ENCODE results near the gene ITPKB.

The ITPKB gene

GRCh38 chr1:226651041-226651731 is 87.9 kb downstream of the ITPKB start:
- H3K9me3 ChIP-seq (ENCODE audit: severe bottlenecking) = no peaks in the 10 kb centered on the region
- H3K4me3 ChIP-seq (ENCODE audit: low read depth, low read length) = no peak overlapping the region
- H3K27ac ChIP-seq = no peak overlapping the region
- no peak for DNase-seq
- H3K36me3 ChIP-seq = no peaks in the 10 kb centered on the region
- no peak for TF ChIP-seq CTCF (IDR thresholded peaks at IDR 0.05; ENCODE audit: low read depth, low read length)
- no peaks in the 10 kb centered on the region for H3K27me3 ChIP-seq (ENCODE audit: insufficient read depth, low read depth, severe bottlenecking)

- H3K27me3 ChIP-seq (ENCODE audit: insufficient read depth, low read depth, severe bottlenecking) = no peaks in the 10 kb centered on the region
- no peak overlapping the region for H3K4me3 ChIP-seq (ENCODE audit: low read depth, low read length)
- H3K9me3 ChIP-seq (ENCODE audit: severe bottlenecking) = no peaks in the 10 kb centered on the region
- no peak for DNase-seq
- H3K36me3 ChIP-seq = no peaks in the 10 kb centered on the region
- TF ChIP-seq CTCF (IDR thresholded peaks at IDR 0.05; ENCODE audit: low read depth, low read length) = no peak
- no peak overlapping the region for H3K27ac ChIP-seq
Observed at GRCh38 chr1:226650236-226650841, 88.7 kb downstream of the ITPKB start.

- no peaks in the 10 kb centered on the region for H3K27me3 ChIP-seq (ENCODE audit: insufficient read depth, low read depth, severe bottlenecking)
- no peak for TF ChIP-seq CTCF (IDR thresholded peaks at IDR 0.05; ENCODE audit: low read depth, low read length)
- no peak for DNase-seq
Observed at GRCh38 chr1:226649780-226650179, 89.3 kb downstream of the ITPKB start.

GRCh38 chr1:226649244-226649643 is 89.8 kb downstream of the ITPKB start:
- Histone ChIP-seq H3K27me3 (ENCODE audit: insufficient read depth, low read depth, severe bottlenecking) (no peaks in the 10 kb centered on the region), H3K27ac (no peak overlapping the region), H3K4me3 (ENCODE audit: low read depth, low read length) (no peak overlapping the region), H3K36me3 (no peaks in the 10 kb centered on the region), H3K9me3 (ENCODE audit: severe bottlenecking) (no peaks in the 10 kb centered on the region)
- no peak for TF ChIP-seq CTCF (IDR thresholded peaks at IDR 0.05; ENCODE audit: low read depth, low read length)
- DNase-seq = no peak

More at GRCh38 chr1:226649780-226650179, 89.3 kb downstream of the ITPKB start:
- H3K4me3 ChIP-seq (ENCODE audit: low read depth, low read length) = no peak overlapping the region
- H3K27ac ChIP-seq = no peak overlapping the region
- H3K9me3 ChIP-seq (ENCODE audit: severe bottlenecking) = no peaks in the 10 kb centered on the region
- no peaks in the 10 kb centered on the region for H3K36me3 ChIP-seq

- no peak for TF ChIP-seq CTCF (IDR thresholded peaks at IDR 0.05; ENCODE audit: low read depth, low read length)
- no peak for DNase-seq
- H3K27me3 ChIP-seq (ENCODE audit: insufficient read depth, low read depth, severe bottlenecking) = no peaks in the 10 kb centered on the region
- H3K36me3 ChIP-seq = no peaks in the 10 kb centered on the region
- H3K4me3 ChIP-seq (ENCODE audit: low read depth, low read length) = no peak overlapping the region
- no peaks in the 10 kb centered on the region for H3K9me3 ChIP-seq (ENCODE audit: severe bottlenecking)
- no peak overlapping the region for H3K27ac ChIP-seq
Observed at GRCh38 chr1:226648421-226648820, 90.7 kb downstream of the ITPKB start.

Measured in WERI-Rb-1 (cell line).